Ishikawa (cell line): ENCODE measurements around the gene HCFC1.

ENCODE experiments used
- EGR1 ChIP-seq: IDR thresholded peaks from 2 replicates; pipeline ENCODE4 v1.6.1; 2012
- FOXM1 ChIP-seq: IDR thresholded peaks from 2 replicates; pipeline ENCODE4 v1.6.1; 2012; ENCODE audit warnings: low read depth, borderline replicate concordance
- TAF1 ChIP-seq: IDR thresholded peaks from 2 replicates; pipeline ENCODE4 v1.6.1; 2012; ENCODE audit warnings: low read depth, mild to moderate bottlenecking
- TCF12 ChIP-seq: IDR thresholded peaks from 2 replicates; pipeline ENCODE4 v1.6.1; 2012; ENCODE audit warnings: low read depth

DNA sequence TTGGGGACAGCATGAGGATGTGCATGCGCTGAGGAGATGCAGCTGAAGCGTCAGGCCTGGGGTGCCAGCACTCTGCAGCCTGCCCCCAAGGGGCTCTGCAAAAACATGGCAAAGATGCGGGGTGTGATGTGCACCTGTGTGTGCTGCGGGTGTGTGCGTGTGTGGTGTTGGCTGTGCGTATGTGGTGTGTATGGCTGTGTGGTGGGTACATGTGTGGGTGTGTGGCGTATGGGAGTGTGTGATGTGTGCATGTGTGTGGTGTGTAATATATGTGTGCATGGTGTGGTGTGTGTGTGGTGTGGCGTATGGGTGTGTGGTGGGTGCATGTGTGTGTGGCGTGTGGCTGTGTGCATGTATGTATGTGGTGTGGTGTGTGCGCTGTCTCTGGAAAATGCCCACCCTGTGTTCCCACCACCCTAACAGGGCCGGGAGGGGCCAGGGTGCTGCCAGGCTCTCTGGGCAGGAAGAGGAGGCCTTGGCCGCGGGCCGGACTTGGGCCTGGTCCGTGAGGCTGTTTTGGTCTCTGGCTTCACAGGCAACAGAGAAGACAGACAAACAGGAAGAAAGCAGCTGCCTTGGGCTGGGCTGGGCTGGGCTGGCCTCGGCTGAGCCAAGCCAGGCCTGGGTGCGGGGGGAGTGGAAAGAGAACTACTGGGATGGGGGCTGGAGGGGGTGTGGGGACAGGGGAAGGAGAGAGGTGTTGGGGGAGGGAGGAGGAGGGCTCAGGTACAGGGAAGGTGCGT is 68.2 kb downstream of the HCFC1 start:
- TF ChIP-seq TAF1 (no peak), EGR1 (no peak), TCF12 (no peak), FOXM1 (no peak)
